Neural crest cell (in vitro differentiated cells): ENCODE measurements around the gene RANBP6. TPM values are rescaled to one million over a fixed set of nuclear protein-coding genes. Genes with fewer than 3 reads are reported as not detected.

Source experiments
- DNase-seq: peaks from one replicate; pipeline ENCODE4 v3.0.0; 2021; ENCODE audit warnings: low read depth, mixed read lengths, low spot score
- H3K27ac Mint-ChIP-seq: one replicate; pipeline ENCODE4 v1.8.0; 2021; ENCODE audit warnings: mild to moderate bottlenecking, mixed read lengths; ENCODE audit not compliant: unreplicated experiment
- H3K27me3 Mint-ChIP-seq: 2 replicates; pipeline ENCODE4 v1.8.0; 2021; ENCODE audit warnings: low read depth, mild to moderate bottlenecking, mixed read lengths
- H3K36me3 Mint-ChIP-seq: 2 replicates; pipeline ENCODE4 v1.8.0; 2021; ENCODE audit warnings: low read depth, mild to moderate bottlenecking, mixed read lengths
- H3K4me1 Mint-ChIP-seq: 2 replicates; pipeline ENCODE4 v1.8.0; 2021; ENCODE audit warnings: mixed read lengths
- H3K4me3 Mint-ChIP-seq: one replicate; pipeline ENCODE4 v1.8.0; 2021; ENCODE audit warnings: mild to moderate bottlenecking, mixed read lengths
- H3K9me3 Mint-ChIP-seq: 2 replicates; pipeline ENCODE4 v1.8.0; 2021; ENCODE audit warnings: mixed read lengths
- total RNA-seq: library from RNA; stranded (reverse); gene quantifications from 2 replicates; pipeline ENCODE4 v1.2.1, GENCODE V29; 2021
- TF ChIP-seq, protein P1 (sequence below): fragments of 200-600 bp; sonication (generic); conservative IDR thresholded peaks from 2 replicates; pipeline ENCODE4 v1.5.0; 2021; ENCODE audit warnings: antibody characterized with exemption, mild to moderate bottlenecking

The RANBP6 gene
- total RNA-seq, 1 donor from 2014 or later, result 25.6 TPM

GRCh38 chr9:6045364-6045763, 29.9 kb upstream of the RANBP6 start:
- no peak overlapping the region for H3K27ac Mint-ChIP-seq
- DNase-seq, result no peak
- H3K4me1 Mint-ChIP-seq, result no peaks in the 10 kb centered on the region
- peaks cover 27% of the 10 kb centered on the region for H3K27me3 Mint-ChIP-seq
- H3K36me3 Mint-ChIP-seq, result no peaks in the 10 kb centered on the region
- no peak overlapping the region for H3K4me3 Mint-ChIP-seq
- H3K9me3 Mint-ChIP-seq, result no peaks in the 10 kb centered on the region
- TF ChIP-seq, protein P1, sequence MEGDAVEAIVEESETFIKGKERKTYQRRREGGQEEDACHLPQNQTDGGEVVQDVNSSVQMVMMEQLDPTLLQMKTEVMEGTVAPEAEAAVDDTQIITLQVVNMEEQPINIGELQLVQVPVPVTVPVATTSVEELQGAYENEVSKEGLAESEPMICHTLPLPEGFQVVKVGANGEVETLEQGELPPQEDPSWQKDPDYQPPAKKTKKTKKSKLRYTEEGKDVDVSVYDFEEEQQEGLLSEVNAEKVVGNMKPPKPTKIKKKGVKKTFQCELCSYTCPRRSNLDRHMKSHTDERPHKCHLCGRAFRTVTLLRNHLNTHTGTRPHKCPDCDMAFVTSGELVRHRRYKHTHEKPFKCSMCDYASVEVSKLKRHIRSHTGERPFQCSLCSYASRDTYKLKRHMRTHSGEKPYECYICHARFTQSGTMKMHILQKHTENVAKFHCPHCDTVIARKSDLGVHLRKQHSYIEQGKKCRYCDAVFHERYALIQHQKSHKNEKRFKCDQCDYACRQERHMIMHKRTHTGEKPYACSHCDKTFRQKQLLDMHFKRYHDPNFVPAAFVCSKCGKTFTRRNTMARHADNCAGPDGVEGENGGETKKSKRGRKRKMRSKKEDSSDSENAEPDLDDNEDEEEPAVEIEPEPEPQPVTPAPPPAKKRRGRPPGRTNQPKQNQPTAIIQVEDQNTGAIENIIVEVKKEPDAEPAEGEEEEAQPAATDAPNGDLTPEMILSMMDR, result no peak

DNA sequence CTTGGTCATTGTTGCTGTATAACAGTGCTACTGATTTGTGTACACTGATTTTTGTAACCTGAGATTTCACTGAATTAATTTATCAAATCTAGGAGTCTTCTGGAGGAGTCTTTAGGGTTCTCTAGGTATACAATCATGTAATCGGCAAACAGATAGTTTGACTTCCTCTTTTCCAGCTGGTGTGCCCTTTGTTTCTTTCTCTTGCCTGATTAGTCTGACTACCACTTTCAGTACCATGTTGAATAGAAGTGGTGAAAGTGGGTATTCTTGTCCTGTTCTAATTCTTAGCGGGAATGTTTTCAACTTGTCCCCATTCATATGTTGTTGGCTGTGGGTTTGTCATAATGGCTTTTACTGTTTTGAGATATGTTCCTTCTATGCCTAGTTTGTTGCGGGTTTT, 24.7 kb upstream of the RANBP6 start:
- Mint-ChIP-seq H3K27me3 (peaks cover 26% of the 10 kb centered on the region), H3K4me1 (no peaks in the 10 kb centered on the region), H3K4me3 (no peak overlapping the region), H3K36me3 (no peaks in the 10 kb centered on the region), H3K27ac (no peak overlapping the region), H3K9me3 (peaks cover 7% of the 10 kb centered on the region)
- DNase-seq, result no peak
- TF ChIP-seq, protein P1, result no peak

DNA sequence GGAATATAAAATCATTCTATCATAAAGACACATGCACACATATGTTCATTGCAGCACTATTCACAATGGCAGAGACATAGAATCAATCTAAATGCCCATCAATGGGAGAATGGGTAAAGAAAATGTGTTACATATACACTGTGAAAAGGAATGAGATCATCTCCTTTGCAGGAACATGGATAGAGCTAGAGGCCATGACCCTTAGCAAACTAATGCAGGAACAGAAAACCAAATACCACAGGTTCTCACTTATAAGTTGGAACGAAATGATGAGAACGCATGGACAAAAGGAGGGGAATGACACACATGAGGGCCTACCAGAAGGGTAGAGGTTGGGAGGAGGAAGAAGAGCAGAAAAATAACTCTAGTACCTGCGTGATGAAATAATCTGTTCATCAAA, 21.0 kb upstream of the RANBP6 start:
- DNase-seq, result no peak
- Mint-ChIP-seq H3K9me3 (peaks cover 7% of the 10 kb centered on the region), H3K27ac (no peak overlapping the region), H3K4me3 (no peak overlapping the region), H3K27me3 (peaks cover 19% of the 10 kb centered on the region), H3K36me3 (no peaks in the 10 kb centered on the region), H3K4me1 (no peaks in the 10 kb centered on the region)
- TF ChIP-seq, protein P1, result no peak

DNA sequence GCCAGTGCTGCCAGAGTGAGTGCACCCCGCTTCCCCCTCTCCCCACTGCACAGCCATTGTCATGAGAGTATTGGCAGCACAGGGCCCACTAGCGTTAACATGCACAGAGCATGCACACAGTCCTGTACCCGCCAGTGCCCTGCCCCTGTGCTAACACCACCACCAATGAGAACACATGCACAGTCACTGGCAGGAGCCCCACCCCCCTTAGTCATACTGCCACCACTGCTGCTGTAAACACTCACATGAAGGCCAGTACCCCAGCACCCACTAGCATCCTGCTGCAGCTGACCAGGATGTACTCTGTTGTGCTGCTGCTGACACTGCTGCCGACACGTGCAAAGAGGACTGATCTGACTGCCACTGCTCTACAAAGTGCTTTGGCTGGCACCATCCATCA, 19.5 kb upstream of the RANBP6 start:
- H3K4me1 Mint-ChIP-seq, result no peaks in the 10 kb centered on the region

DNA sequence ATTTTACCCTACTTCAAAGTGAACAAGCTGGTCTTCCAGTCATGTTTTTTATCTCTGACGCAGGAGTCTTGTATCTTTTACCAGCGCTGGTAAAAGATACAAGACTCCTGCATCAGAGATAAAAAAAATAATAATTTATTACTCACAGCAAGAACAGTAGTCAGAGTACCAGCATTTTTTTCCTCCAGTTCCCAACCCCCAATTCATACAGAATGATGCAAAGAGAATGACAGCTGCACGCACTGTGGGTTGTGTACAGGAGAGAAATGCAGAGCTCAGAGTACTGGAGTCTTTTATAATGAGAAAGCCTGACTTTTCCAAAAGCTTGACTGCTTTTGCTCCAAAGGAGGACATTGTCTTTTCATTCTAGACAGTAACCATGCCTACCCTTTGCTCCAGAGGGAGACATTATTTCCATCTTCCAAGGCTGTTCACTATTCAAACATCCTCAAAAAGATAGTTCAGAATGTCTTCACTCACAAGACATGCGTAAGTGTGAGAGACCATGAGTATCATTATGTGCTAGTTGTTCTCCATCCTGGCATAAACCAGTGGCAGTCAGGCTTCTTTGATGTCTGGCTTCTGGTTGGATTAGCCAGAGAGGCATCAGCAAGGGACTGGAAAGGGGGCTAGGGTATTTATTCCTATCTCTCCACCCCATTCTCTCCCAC, 14.3 kb upstream of the RANBP6 start:
- H3K4me3 Mint-ChIP-seq, result no peak overlapping the region
- DNase-seq, result no peak
- TF ChIP-seq, protein P1, result no peak
- peaks cover 23% of the 10 kb centered on the region for H3K27me3 Mint-ChIP-seq
- H3K4me1 Mint-ChIP-seq, result no peaks in the 10 kb centered on the region
- H3K36me3 Mint-ChIP-seq, result no peaks in the 10 kb centered on the region
- no peaks in the 10 kb centered on the region for H3K9me3 Mint-ChIP-seq
- no peak overlapping the region for H3K27ac Mint-ChIP-seq

More for the DNA sequence above, 19.5 kb upstream of the RANBP6 start:
- Mint-ChIP-seq H3K4me3 (no peak overlapping the region), H3K36me3 (no peaks in the 10 kb centered on the region), H3K27me3 (peaks cover 16% of the 10 kb centered on the region), H3K9me3 (peaks cover 4% of the 10 kb centered on the region), H3K27ac (no peak overlapping the region)
- DNase-seq, result no peak
- TF ChIP-seq, protein P1, result no peak
